HG03439 (cell line): ENCODE measurements around the gene LTBP2.

Experiments used
- ATAC-seq: cut with Tn5 transposase; IDR thresholded peaks from one replicate; pipeline ENCODE4 v1.9.1; 2021; ENCODE audit warnings: mild to moderate bottlenecking, moderate library complexity; ENCODE audit not compliant: unreplicated experiment

The LTBP2 gene

GRCh38 chr14:74592476-74593201 lies 19.4 kb downstream of the LTBP2 start:
- ATAC-seq, result no peak

DNA sequence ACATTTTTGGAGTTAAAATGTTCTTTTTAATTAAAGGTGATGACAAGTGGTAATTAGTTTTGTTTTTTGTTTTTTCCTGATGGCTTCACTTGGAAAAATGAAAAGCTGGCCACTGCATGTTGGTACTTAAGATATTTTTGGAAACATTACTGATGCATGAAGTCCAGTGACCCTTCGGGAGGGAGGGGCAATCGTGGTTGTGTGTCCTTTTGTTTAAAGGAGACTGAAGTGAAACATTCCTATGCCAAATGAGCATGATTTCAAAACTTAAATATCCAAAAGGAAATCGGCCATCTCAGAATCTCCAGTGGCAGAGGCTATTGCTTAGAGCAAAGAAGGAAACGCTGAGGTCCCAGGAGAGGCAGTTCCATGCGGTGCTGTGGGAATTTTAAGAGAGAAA lies 20.1 kb downstream of the LTBP2 start:
- ATAC-seq, result no peak

DNA sequence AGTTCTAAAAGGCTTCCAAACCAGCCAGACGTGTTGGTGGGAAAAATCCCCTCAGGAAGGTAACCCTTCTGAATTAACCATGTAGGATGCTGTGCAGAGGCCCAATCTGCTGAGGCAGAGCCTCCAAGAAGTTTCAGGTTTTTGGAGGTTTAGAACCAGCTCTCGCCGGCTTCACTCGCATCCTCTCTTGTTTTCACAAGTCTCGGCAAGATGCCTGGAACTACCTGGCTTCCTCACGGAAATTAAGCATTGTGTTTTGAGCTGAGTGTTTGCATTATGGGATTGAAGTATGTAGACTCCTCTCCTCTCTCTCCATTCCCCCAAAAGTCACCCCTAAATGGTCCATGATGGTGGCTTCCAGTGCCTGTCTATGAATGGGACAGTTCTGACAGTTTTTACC lies 20.6 kb downstream of the LTBP2 start:
- no peak for ATAC-seq

GRCh38 chr14:74589291-74589879 lies 22.7 kb downstream of the LTBP2 start:
- no peak for ATAC-seq

DNA sequence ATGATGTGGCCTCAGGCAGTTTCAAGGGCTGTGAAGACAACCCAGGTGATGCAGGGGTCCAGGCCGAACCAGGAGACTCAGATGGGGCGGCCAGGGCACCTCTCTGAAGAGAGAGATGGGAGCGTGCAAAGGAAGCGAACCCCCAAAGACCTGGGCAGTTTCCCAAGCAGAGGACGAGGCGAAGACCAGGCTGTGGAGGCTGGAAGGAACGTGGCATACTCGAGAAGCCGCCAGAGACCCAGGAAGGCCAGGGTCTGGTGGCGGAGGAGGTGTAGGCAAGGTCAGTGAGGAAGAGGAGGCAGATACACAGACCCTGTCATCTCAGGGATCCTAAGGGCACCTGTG lies 24.7 kb downstream of the LTBP2 start:
- no peak for ATAC-seq

- no peak for ATAC-seq
Measured at GRCh38 chr14:74586681-74587362, 25.2 kb downstream of the LTBP2 start.

- no peak for ATAC-seq
Measured at GRCh38 chr14:74585406-74586335, 26.4 kb downstream of the LTBP2 start.

DNA sequence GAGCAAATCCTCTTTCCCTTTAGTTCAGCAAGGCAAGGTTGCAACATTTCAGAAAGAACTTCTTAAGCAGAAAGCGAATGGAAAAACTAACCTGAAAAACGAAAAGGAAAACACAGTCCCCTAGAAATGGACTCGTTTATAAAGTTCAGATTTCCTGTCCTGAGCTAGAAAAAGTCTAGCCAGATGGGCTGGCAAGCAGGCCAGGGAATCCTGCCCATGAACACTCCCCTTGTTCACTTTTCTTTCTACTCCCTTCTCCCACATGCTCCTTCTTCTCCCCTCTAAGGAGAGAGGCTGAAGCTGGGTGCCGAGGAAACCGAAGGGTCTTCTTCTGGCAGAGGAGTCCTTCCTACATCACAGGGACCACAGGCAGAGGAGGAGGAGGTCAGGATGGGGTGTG lies 27.1 kb downstream of the LTBP2 start:
- no peak for ATAC-seq

DNA sequence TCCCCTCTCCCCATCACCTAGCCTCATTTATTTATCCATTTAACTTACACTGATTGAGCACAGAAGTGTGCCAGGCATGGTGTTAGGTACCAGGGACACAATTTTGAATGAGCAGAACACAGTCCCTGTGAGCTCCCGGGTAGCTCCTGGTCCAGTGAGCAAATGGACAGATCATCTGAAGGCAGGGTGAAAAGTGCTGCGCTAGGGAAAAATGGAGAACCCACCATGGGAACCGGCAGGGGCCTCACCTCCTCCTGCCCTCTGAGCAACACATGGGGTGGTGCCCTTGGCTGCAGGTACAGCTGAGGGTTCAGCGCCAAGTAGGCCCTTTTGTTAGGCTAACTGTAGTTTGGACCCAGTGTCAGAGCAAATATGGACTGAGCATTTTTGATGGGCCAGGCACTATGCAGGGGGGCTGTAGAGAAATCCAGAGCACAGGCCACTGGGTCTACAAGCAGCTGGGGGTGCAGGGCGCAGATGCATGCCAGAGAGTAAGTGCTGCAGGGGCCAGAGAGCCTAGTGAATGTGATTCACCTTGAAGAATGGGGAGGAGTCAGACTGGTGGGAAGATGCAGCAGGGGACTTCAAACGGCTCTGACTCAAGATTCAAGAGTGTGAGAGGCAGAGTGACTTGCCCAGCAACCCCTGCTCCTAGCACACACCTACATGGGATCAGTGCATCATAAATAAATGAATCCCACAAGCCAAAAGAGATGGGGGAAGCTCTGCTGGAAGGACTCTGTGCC lies 28.2 kb downstream of the LTBP2 start:
- ATAC-seq, result no peak

- no peak for ATAC-seq
Measured at GRCh38 chr14:74582910-74583581, 29.0 kb downstream of the LTBP2 start.

DNA sequence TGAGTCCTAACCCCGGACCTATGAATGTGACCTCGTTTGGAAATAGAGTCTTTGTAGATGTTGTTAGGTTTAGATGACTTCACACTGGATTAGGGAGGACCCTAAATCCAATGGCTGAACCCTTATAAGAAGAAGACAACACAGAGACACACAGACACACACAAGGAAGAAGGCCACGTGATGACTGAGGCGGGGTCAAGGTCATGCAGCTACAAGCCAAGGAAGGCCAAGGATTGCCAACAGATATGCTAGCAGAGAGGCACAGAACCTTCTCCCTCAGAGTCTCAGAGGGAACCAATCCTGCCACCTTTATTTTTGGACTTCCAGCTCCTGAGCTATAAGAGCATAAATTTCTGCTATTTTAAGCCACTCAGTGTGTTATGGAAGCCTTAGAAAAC lies 31.8 kb downstream of the LTBP2 start:
- no peak for ATAC-seq

DNA sequence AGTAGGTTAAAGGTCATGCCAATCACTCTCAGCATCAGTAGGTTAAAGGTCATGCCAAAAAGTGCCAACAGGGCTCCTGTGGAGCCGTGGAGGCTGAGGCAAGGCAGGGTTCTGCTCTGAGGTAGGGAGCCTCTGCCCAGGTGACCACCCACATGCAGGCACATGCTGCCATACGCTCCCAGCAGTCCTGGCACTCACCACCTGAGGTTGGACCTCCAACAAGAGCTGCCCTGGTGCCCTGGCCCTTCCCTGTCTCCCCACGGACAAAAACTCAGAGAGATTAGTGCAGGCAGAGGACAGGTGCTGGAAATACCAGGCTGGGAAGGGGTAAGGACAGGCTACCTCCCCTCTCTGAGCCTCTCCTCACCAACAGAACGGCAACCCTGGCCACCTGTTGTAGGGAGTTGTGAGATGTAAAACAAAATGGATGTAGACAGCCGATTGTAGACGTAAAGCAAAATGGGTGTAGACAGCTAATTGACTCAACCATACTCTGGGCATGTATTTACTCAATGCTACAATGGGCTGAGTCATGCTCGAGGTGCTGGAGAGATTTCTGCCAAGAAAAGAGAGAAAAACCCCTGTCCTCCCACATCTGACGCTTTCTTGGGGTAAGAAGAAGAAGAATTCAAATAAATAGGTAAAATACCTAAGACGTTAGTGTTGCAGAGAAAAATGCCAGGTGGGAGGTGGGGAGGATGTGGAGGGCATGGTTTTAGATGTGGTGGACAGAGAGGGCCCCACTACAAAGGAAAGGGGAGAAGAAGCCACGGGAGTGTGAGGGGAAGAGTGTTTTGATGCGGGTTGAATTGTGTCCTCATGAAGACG lies 32.4 kb downstream of the LTBP2 start:
- ATAC-seq, result no peak

DNA sequence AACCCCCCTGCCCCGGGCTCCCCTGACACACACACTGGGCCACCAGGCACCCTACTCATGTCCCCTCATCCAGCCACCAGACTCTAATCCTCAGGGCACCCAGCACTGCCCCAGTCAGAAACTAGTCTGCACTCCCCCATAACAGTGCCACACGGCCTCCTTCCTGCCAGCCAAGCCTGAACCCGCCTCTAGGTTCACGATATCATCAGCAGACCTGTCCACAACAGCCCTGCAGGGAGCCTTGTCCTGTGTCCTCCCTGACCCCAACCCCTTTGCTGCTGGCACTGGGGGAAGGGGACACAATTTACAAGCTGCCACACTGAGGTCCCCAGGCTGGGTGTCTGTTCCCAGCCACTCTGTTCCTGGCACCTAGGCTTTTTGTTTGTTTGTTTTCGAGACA lies 33.6 kb downstream of the LTBP2 start:
- ATAC-seq, result no peak

DNA sequence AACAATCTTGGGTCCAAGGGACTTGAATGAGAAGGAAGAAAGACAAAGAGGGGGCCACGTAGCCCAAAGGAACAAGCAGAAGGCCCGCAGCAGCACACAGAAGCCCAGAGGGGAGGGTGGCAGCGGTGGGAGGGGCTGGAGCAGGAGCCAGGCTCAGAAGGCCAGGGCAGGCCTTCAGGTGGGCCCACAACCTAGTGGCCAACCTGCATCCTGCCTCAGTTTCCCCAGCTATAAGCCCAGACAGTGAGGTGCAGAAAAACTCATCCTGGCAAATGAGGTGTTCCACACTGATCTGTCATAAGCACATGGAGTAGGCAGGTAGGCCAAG lies 34.1 kb downstream of the LTBP2 start:
- no peak for ATAC-seq

- no peak for ATAC-seq
Measured at GRCh38 chr14:74577247-74577947, 34.6 kb downstream of the LTBP2 start.

- no peak for ATAC-seq
Measured at GRCh38 chr14:74575936-74576335, 36.1 kb downstream of the LTBP2 start.

DNA sequence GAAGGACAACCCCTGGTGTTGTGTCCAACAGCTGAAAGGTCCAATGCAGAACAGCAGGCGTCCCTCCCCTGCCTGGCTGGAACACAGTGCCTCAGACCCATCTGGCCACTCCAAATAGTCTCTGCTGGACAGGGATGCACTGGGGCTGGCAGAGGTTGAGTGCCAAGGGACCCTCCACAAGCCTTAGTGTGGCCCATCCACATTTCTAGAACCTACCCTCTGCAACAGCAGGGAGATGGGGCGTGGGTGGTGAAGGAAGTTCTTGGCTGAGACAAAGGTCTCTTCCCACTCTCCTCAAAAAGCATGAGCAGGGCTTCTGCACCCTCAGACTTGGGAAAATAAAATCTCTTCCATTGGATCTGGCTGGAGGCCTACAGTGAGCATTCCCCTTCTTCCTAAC lies 36.5 kb downstream of the LTBP2 start:
- ATAC-seq, result no peak

- no peak for ATAC-seq
Measured at GRCh38 chr14:74574706-74575105, 37.3 kb downstream of the LTBP2 start.

DNA sequence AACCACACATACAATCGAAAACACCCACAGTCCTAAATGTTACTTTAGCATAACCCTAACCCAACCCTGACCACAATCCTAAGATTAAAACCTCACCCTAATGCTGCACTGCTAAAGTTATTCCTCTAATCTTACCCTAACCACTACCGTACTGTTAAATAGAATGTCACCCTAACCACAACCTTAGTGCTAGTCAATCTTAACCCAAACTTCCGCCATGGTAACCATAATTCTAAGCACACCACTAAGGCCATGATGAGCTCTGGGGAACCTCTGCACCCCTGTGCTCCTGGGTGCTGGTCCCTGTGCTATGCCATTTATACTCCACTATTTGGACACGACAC lies 38.0 kb downstream of the LTBP2 start:
- no peak for ATAC-seq
